ENCODE results near the gene FRK.
"Not testable (repeated sequence)": the region's sequence is repeated elsewhere in the genome, so short reads cannot be mapped to it uniquely, and the experiment has no call there.

The FRK gene

DNA sequence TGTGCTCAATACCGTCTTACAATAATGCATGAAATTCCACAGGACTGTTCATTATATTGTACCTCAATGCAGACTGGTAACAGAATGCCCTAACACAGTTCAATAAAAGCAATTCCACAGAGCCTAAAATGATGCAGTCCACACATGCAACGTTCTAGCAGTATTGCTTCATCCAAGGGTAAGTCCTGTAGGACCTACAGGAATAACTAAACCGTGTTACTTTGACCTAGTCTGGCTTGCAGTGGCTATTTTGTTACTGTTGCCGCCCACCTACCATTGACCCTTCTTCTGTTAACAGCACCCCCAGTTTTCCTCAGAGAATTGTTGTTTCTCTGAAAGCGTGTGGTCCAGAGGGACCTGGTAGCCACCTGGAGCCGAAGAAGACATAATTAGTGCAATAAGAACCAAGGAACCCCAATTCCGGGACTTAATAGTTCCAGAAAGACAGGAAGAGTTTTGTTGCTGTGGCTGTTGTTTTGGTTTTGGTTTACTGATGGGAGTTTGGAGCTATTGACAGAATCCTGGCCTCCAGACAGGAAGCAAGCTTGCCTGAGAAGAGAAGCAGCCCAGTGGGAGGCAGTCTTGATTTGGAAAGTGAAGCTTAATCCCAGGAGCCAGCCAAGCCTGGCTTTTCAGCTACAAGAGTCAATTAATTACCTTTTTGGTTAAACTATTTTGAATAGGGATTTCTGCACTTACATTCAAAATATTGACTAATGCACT is 91.3 kb downstream of the FRK start:
- ATAC-seq (no peak), DNase-seq (no peak)
- no peak overlapping the region for H3K27ac Mint-ChIP-seq
- H3K4me3 Mint-ChIP-seq: no peak overlapping the region
- no peaks in the 10 kb centered on the region for H3K9me3 Mint-ChIP-seq
- peaks cover 13% of the 10 kb centered on the region for H3K27me3 Mint-ChIP-seq
- H3K4me1 Mint-ChIP-seq: no peaks in the 10 kb centered on the region

DNA sequence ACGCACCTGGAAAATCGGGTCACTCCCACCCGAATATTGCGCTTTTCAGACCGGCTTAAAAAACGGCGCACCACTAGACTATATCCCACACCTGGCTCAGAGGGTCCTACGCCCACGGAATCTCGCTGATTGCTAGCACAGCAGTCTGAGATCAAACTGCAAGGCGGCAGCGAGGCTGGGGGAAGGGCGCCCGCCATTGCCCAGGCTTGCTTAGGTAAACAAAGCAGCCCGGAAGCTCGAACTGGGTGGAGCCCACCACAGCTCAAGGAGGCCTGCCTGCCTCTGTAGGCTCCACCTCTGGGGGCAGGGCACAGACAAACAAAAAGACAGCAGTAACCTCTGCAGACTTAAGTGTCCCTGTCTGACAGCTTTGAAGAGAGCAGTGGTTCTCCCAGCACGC is 100.4 kb downstream of the FRK start:
- not testable (repeated sequence) for ATAC-seq, H3K9me3 Mint-ChIP-seq, H3K27me3 Mint-ChIP-seq, DNase-seq, H3K27ac Mint-ChIP-seq, H3K4me3 Mint-ChIP-seq, H3K4me1 Mint-ChIP-seq

DNA sequence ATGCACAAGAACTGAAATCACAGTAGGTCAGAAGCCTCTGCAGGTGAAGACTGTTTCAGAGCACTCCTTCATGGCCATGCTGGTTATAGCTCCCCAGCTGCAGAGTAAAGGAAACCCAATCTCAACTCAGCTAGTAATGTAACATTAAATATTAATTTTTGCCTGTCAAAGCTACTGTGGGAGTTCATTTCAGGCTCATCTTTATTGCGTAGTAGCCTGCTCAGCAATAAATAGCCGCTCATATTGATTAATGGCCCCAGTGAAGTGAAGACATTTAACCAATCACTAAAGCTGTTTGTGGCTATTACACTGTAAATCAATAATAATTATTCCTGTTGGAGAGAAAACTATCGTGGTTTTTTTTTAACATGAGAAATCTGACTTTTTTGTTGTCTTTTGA is 101.7 kb downstream of the FRK start:
- no peak overlapping the region for H3K27ac Mint-ChIP-seq
- H3K9me3 Mint-ChIP-seq: no peaks in the 10 kb centered on the region
- DNase-seq (no peak), ATAC-seq (no peak)
- no peaks in the 10 kb centered on the region for H3K27me3 Mint-ChIP-seq
- H3K4me3 Mint-ChIP-seq: no peak overlapping the region
- H3K4me1 Mint-ChIP-seq: no peaks in the 10 kb centered on the region

DNA sequence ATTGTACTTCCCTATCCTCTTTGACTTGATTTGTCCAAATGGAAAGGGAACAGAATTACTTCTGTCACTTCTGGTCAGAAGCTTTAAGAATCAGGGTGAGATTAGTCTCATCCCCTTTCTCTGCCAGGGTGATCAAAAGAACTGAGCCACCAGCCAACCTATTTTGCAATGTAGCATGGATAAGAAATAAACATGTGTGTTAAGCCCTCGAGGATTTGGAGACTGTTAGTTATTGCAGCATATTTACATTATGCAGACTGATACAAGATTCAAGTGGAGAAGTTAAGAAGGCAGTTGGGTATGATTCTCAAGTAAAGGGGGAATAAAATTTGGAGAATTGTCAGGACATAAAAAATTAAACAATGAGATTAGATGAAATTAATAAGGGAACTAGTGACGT is 106.0 kb downstream of the FRK start:
- Mint-ChIP-seq H3K9me3 (no peaks in the 10 kb centered on the region), H3K4me3 (no peak overlapping the region), H3K27me3 (no peaks in the 10 kb centered on the region), H3K4me1 (no peaks in the 10 kb centered on the region), H3K27ac (no peak overlapping the region)
- ATAC-seq: no peak
- no peak for DNase-seq

DNA sequence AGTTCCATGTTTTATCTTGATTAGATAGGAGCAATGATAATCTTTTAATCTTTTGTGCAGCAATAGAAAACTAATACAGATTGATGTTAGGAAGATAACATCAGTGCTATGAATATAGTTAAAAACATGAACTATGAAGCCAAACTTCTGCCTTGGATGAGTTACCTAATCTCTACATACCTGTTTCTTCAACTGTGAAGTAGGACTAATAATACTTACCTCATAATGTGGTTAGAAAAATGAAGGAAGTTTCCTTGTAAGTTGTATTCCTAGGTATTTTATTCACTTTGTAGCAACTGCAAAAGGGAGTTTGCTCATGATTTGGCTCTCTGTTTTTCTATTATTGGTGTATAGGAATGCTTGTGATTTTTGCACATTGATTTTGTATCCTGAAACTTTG is 111.9 kb downstream of the FRK start:
- DNase-seq (no peak), ATAC-seq (no peak)
- no peaks in the 10 kb centered on the region for H3K4me1 Mint-ChIP-seq
- H3K9me3 Mint-ChIP-seq: no peaks in the 10 kb centered on the region
- no peak overlapping the region for H3K4me3 Mint-ChIP-seq
- H3K27me3 Mint-ChIP-seq: no peaks in the 10 kb centered on the region
- H3K27ac Mint-ChIP-seq: no peak overlapping the region

DNA sequence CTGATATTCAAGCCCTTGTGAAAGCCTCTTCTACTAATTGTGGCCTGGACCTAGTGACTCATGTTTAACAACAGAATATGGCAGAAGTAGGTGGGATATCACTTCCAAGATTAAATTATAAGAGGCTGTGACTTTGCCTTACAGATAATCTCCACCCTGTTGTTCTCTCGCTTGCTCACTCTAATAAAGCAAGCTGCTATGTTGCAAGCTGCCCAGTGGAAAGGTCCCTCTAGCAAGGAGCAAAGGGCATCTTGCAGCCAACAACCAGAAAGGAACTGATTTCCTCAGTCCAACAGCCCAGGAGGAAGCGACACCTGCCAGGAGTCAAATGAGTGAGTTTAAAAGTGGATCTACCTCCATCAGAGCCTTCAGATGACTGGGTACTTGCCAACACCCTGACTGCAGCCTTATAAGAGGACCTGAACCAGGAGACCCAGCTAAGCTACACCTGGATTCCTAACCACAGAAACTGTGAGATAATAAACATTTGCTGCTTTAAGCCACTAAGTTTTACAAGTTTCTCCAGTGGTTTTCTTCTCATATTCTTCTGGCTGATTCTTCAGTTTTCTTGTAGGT is 112.6 kb downstream of the FRK start:
- Mint-ChIP-seq H3K27ac (no peak overlapping the region), H3K4me1 (no peaks in the 10 kb centered on the region), H3K27me3 (no peaks in the 10 kb centered on the region), H3K9me3 (no peaks in the 10 kb centered on the region), H3K4me3 (no peak overlapping the region)
- no peak for DNase-seq
- no peak for ATAC-seq

DNA sequence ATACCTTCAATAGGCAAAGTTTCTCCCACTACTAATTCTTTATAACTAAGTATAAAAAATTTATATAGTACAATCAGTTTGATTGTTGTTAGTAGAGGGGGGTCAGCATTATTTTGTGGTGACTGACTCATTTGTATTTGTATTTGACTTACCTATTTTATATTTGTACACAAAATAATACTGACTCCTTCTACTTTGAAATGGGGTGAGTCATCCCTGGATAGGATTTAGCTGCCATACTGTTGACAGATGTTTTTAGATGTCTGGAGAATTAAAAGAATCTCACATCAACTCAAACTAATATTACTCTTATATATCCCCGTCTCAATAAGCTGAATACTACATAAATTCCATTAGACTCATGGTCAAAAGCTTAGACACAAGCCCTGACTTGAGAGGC is 114.9 kb downstream of the FRK start:
- no peak for ATAC-seq
- Mint-ChIP-seq H3K9me3 (no peaks in the 10 kb centered on the region), H3K27me3 (no peaks in the 10 kb centered on the region), H3K27ac (no peak overlapping the region), H3K4me3 (no peak overlapping the region), H3K4me1 (no peaks in the 10 kb centered on the region)
- no peak for DNase-seq

DNA sequence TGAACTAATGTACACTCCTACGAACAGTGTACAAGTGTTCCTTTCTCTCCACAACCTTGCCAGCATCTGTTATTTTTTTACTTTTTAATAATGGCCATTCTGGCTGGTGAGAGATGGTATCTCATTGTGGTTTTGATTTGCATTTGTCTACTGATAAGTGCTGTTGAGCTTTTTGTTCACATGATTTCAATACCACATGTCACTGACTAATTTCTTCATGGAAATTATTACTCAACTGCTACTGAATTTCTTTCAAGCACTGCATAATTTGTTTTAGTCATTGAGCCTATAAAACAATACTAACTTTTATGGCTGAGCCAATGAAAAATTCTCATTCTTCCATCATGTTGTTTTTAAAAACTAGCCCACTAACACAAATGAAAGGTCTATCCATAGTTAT is 115.4 kb downstream of the FRK start:
- no peaks in the 10 kb centered on the region for H3K9me3 Mint-ChIP-seq
- DNase-seq (no peak), ATAC-seq (no peak)
- H3K4me3 Mint-ChIP-seq: no peak overlapping the region
- no peaks in the 10 kb centered on the region for H3K27me3 Mint-ChIP-seq
- H3K4me1 Mint-ChIP-seq: no peaks in the 10 kb centered on the region
- no peak overlapping the region for H3K27ac Mint-ChIP-seq

DNA sequence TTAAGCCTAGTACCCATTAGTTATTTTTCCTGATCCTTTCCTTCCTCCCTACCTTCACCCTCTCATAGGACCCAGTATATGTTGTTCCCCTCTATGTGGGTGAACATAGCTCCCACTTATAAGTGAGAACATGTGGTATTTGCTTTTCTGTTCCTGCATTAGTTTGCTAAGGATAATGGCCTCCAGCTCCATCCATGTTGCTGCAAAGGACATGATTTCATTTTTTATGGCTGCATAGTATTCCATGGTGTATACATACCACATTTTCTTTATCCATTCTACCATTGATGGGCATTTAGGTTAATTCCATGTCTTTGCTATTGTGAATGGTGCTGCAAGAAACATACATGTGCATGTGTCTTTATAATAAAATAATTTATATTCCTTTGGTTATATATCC is 115.9 kb downstream of the FRK start:
- not testable (repeated sequence) for ATAC-seq, H3K27me3 Mint-ChIP-seq, H3K4me3 Mint-ChIP-seq

DNA sequence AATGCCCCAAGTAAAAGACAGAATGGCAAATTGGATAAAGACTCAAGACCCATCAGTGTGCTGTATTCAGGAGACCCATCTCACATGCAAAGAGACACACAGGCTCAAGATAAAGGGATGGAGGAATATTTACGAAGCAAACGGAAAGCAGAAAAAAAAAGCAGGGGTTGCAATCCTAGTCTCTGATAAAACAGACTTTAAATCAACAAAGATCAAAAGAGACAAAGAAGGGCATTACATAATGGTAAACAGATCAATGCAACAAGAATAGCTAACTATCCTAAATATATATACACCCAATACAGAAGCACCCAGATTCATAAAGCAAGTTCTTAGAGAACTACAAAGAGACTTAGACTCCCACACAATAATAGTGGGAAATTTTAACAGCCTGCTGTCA is 123.2 kb downstream of the FRK start:
- ATAC-seq, DNase-seq, H3K4me1 Mint-ChIP-seq, H3K27me3 Mint-ChIP-seq, H3K4me3 Mint-ChIP-seq, H3K27ac Mint-ChIP-seq: not testable (repeated sequence)
- H3K9me3 Mint-ChIP-seq: peaks cover 11 to 12% of the 10 kb centered on the region in 2 donors

More for the DNA sequence above, 115.9 kb downstream of the FRK start:
- not testable (repeated sequence) for H3K27ac Mint-ChIP-seq, DNase-seq, H3K9me3 Mint-ChIP-seq, H3K4me1 Mint-ChIP-seq

DNA sequence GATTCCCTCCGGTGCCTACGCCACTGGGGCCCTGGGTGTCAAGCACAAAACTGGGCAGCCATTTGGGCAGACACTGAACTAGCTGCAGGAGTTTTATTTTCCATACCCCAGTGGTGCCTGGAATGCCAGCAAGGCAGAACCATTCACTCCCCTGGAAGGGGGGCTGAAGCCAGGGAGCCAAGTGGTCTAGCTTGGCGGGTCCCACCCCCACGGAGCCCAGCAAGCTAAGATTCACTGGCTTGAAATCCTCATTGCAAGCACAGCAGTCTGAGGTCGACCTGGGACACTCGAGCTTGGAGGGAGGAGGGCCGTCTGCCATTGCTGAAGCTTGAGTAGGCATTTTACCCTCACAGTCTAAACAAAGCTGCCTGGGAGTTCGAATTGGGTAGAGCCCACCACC is 125.3 kb downstream of the FRK start:
- Mint-ChIP-seq H3K4me3 (no peak overlapping the region), H3K4me1 (no peaks in the 10 kb centered on the region), H3K9me3 (peaks cover 11 to 12% of the 10 kb centered on the region in 2 donors), H3K27ac (no peak overlapping the region), H3K27me3 (no peaks in the 10 kb centered on the region)
- ATAC-seq: no peak
- DNase-seq: no peak

DNA sequence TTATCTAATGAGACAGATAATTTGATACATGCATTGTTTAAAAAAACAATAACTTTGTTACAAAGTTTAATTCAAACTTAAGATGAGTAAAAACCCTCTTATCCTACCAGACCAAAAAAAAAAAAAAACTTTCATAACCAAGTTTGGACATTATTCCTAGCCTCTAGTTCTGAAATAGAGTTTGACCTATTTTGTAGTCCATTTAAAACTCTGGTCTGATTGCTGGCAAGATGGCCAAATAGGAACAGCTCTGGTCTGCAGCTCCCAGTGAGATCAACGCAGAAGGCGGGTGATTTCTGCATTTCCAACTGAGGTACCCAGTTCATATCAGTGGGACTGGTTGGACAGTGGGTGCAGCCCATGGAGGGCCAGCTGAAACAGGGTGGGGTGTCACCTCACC is 125.9 kb downstream of the FRK start:
- Mint-ChIP-seq H3K4me1 (no peaks in the 10 kb centered on the region), H3K9me3 (peaks cover 11% of the 10 kb centered on the region in 2 donors), H3K27ac (no peak overlapping the region), H3K4me3 (no peak overlapping the region), H3K27me3 (no peaks in the 10 kb centered on the region)
- DNase-seq (no peak), ATAC-seq (no peak)

DNA sequence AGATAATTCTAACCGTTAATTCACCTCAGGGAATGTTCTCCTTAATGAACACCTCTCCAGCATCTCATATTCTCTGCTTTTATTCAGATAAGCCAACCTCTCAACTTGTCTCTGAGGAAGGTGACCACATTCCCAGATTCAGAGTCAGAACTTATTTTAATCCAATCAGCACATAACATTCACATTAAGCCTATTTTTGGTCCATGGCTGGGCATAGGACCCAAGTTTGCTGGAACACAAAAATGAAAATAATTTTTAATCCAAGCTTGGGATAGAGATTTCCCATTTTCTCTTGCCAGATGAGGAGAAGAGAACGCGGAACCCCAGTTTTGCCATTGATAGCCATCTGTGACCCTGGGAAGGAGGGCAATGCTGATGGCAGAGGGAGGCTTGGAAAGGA is 126.5 kb downstream of the FRK start:
- Mint-ChIP-seq H3K27ac (no peak overlapping the region), H3K9me3 (peaks cover 6 to 11% of the 10 kb centered on the region in 2 donors), H3K4me3 (no peak overlapping the region), H3K27me3 (no peaks in the 10 kb centered on the region), H3K4me1 (no peaks in the 10 kb centered on the region)
- ATAC-seq (no peak), DNase-seq (no peak)

DNA sequence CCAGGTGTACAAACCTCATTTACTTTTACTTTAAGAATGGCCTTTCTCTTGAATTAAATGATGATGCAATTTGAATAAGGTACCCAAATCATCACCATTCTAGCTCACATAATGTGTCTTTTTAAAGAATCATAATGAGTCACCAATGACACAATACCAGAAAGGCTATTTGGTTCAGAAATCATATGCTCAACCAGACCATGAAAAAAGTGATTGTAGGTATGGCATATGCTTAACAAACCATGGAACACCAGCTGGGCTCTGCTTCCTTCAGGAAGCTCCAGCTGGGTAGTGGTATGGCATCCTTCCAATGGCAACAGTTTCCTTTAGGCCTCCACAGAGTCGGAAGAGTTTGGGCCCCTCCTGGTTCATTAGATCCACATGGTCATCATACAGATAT is 128.2 kb downstream of the FRK start:
- H3K4me1 Mint-ChIP-seq: no peaks in the 10 kb centered on the region
- H3K4me3 Mint-ChIP-seq: no peak overlapping the region
- H3K27me3 Mint-ChIP-seq: no peaks in the 10 kb centered on the region
- no peak for ATAC-seq
- H3K27ac Mint-ChIP-seq: peak overlapping the region in 1 of 2 donors; percentile 71
- DNase-seq: no peak
- no peaks in the 10 kb centered on the region for H3K9me3 Mint-ChIP-seq

DNA sequence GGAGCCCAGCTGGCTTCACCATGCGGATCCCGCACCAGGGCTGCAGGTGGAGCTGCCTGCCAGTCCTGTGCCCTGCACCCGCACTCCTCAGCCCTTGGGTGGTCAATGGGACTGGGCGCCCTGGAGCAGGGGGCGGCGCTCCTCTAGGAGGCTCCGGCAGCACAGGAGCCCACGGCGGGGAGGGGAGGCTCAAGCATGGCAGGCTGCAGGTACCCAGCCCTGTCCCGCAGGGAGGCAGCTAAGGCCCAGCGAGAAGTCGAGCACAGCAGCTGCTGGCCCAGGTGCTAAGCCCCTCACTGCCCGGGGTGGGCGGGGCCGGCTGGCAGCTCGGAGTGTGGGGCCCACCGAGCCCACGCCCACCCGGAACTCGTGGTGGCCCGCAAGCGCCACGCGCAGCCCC is 132.7 kb downstream of the FRK start:
- ATAC-seq: not testable (repeated sequence)

DNA sequence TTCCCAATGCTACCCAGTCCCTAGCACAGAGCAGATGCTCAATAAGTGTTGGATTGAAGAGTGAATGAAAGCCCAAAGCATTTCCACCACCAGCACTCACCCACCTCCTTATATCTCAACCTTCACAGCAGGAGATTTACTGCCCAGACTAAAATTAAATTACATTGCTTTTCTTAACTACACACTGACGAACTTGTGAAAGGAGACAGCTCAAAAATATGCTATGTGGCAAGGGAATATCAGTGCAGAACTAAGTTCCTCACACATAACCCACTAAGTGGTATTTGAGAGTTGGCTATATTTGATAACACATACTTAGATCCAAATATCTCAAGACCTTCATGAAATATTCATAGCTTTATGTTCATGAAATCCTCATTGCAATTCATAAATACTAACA is 137.7 kb downstream of the FRK start:
- no peaks in the 10 kb centered on the region for H3K27me3 Mint-ChIP-seq
- ATAC-seq (no peak), DNase-seq (no peak)
- no peaks in the 10 kb centered on the region for H3K4me1 Mint-ChIP-seq
- H3K4me3 Mint-ChIP-seq: no peak overlapping the region
- H3K27ac Mint-ChIP-seq: no peak overlapping the region
- no peaks in the 10 kb centered on the region for H3K9me3 Mint-ChIP-seq

More for the DNA sequence above, 132.7 kb downstream of the FRK start:
- H3K27me3 Mint-ChIP-seq, H3K27ac Mint-ChIP-seq, H3K9me3 Mint-ChIP-seq, DNase-seq, H3K4me3 Mint-ChIP-seq, H3K4me1 Mint-ChIP-seq: not testable (repeated sequence)

DNA sequence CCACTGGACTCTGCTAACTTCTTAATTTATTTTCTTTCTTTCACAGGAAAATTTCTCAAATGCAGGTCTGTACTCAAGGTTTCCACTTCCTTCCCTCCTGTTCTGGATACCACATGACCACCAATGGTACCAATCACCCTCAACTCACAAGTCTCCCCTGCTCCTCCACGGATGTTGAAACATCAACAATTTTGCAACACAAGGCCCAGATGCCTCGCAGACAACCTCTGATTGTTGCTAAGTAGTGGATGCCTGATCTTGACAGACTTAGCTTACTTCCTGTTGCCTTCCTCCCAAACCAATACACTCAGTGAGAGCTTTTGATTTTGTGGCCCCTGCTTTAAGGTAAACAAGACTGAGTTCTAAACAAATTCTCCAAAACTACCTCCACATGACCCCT is 146.6 kb downstream of the FRK start:
- Mint-ChIP-seq H3K4me3 (no peak overlapping the region), H3K27me3 (no peaks in the 10 kb centered on the region), H3K27ac (no peak overlapping the region), H3K4me1 (no peaks in the 10 kb centered on the region), H3K9me3 (no peaks in the 10 kb centered on the region)
- ATAC-seq (no peak), DNase-seq (no peak)
